Stomach (tissue), 9 donors: ENCODE measurements around the gene SIM2. TPM values are rescaled to one million over a fixed set of nuclear protein-coding genes. Genes with fewer than 3 reads are reported as not detected.
A peak's percentile ranks its signal among the peaks of the same experiment; 100 is the strongest.

Source experiments
- DNase-seq, 2 donors: peaks; one replicate each; pipeline versions ENCODE4 v3.0.0 to v3.0.0-alpha.2; 2013 to 2019
- H3K27ac ChIP-seq, 5 donors: fragments of 200-600 bp in 4 of 5; sonication (generic) in 4 of 5; one replicate each; pipeline ENCODE4 v1.5.1; 2013 to 2019; ENCODE audit warnings: mild to moderate bottlenecking in 1 of 5, moderate library complexity in 1 of 5
- H3K27me3 ChIP-seq, 3 donors: fragments of 200-600 bp; sonication (generic); one replicate each; pipeline ENCODE4 v1.5.1; 2017 to 2019; ENCODE audit warnings: mixed run types in 1 of 3
- H3K36me3 ChIP-seq, 4 donors: fragments of 200-600 bp; sonication (generic); 1 replicate in 3 of 4; 2 replicates in 1 of 4; pipeline ENCODE4 v1.5.1; 2016 to 2019
- H3K4me1 ChIP-seq, 4 donors: fragments of 200-600 bp; sonication (generic); one replicate each; pipeline ENCODE4 v1.5.1; 2016 to 2019
- H3K4me3 ChIP-seq, 4 donors: fragments of 200-600 bp; sonication (generic) in 3 of 4; one replicate each; pipeline ENCODE4 v1.5.1; 2016 to 2019; ENCODE audit warnings: mild to moderate bottlenecking in 1 of 4
- H3K9me3 ChIP-seq, 4 donors: fragments of 200-600 bp; sonication (generic); one replicate each; pipeline ENCODE4 v1.5.1; 2016 to 2019
- EP300 ChIP-seq: sonication (generic); formaldehyde crosslinking; IDR thresholded peaks from one replicate; pipeline ENCODE4 v1.6.1; 2017; ENCODE audit warnings: antibody characterized with exemption
- POLR2A ChIP-seq, 4 donors: fragments of 450-650 bp; IDR thresholded peaks; one replicate each; pipeline ENCODE4 v1.6.1; 2016; ENCODE audit warnings: antibody characterized with exemption in 4 of 4, control low read depth in 2 of 4, mild to moderate bottlenecking in 1 of 4, moderate library complexity in 1 of 4
- POLR2AphosphoS5 ChIP-seq, 3 donors: sonication (generic); formaldehyde crosslinking; IDR thresholded peaks; one replicate each; pipeline ENCODE4 v1.6.1; 2016; ENCODE audit warnings: antibody characterized with exemption in 3 of 3
- WGBS, 5 donors: extraction: QIAGEN DNeasy Blood & Tissue Kit in 3 of 5; methylation state at CpG; one replicate each; pipeline versions ENCODE4 v1.1.5 to v1.1.7; 2013 to 2018; 5-methylcytosine and 5-hydroxymethylcytosine counted together
- intact Hi-C: fragments of 100-400 bp; cut with DNase I; formaldehyde crosslinking; loops from one replicate; pipeline ENCODE4 v1.15.1; 2023; ENCODE audit warnings: low total_unique reads
- polyA plus RNA-seq, 3 donors: library from polyadenylated mRNA; stranded (reverse); fragments of 200-250 nt; gene quantifications; one replicate each; pipeline ENCODE4 v1.2.3, GENCODE V29; 2013
- total RNA-seq, 5 donors: library from RNA; depleted of rRNA; stranded (reverse); fragments of >200 nt; gene quantifications; one replicate each; pipeline versions ENCODE4 v1.1.0 to v1.2.3, GENCODE V29; 2014 to 2016
- TF ChIP-seq, protein P1 (sequence below), 7 experiments: fragments of 450-650 bp in 4 of 7; fragments of 200-600 bp in 3 of 7; sonication (generic) in 3 of 7; IDR thresholded peaks; one replicate each; pipeline ENCODE4 v1.5.1; 2016 to 2019; ENCODE audit warnings: antibody characterized with exemption in 7 of 7, control low read depth in 2 of 7, mild to moderate bottlenecking in 1 of 7
- donor health status: healthy with polysubstance abuse.
- donor health status: Bipolar disorder and iron deficiency.
- donor health status: healthy.

Gene SIM2
- total and polyA plus RNA-seq, 8 donors = 3.3 to 28.3 (median 14.0) TPM; not detected in 1

DNA sequence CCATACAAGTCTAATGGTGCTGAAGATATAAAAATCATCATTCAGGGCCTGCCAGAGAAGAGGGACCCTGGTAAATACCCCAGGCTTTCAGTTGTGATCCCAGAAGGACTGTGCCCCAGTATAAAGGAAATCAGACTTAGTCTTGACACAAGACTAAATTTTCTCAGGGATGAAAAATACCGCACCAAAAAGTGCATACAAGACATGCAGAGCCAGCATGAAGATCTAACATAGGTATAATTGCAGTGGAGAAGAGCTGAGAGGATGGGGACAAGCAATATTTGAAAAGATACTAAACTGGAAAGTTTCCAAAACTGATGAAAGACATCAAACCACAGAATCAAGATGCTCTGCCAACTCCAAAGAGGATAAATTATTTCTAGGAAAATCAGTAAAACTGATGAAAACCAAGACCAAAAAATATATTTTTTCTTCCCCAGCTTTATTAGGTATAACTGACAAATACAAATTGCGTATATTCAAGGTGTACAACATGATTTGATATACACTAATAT is 17.7 kb upstream of the SIM2 start:
- Histone ChIP-seq H3K9me3 (peaks cover 0 to 25% (median 19%) of the 10 kb centered on the region in 4 donors), H3K27ac (no peak overlapping the region), H3K36me3 (no peaks in the 10 kb centered on the region), H3K4me1 (peaks cover 0 to 7% (median 0%) of the 10 kb centered on the region in 4 donors), H3K4me3 (no peak overlapping the region), H3K27me3 (peaks cover 0 to 58% (median 0%) of the 10 kb centered on the region in 3 donors)
- TF ChIP-seq, protein P1, sequence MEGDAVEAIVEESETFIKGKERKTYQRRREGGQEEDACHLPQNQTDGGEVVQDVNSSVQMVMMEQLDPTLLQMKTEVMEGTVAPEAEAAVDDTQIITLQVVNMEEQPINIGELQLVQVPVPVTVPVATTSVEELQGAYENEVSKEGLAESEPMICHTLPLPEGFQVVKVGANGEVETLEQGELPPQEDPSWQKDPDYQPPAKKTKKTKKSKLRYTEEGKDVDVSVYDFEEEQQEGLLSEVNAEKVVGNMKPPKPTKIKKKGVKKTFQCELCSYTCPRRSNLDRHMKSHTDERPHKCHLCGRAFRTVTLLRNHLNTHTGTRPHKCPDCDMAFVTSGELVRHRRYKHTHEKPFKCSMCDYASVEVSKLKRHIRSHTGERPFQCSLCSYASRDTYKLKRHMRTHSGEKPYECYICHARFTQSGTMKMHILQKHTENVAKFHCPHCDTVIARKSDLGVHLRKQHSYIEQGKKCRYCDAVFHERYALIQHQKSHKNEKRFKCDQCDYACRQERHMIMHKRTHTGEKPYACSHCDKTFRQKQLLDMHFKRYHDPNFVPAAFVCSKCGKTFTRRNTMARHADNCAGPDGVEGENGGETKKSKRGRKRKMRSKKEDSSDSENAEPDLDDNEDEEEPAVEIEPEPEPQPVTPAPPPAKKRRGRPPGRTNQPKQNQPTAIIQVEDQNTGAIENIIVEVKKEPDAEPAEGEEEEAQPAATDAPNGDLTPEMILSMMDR (IDR thresholded peaks at IDR 0.05) = no peak
- no peak for TF ChIP-seq EP300
- TF ChIP-seq POLR2AphosphoS5 (IDR thresholded peaks at IDR 0.05) = no peak
- TF ChIP-seq POLR2A (IDR thresholded peaks at IDR 0.05) = no peak
- intact Hi-C loops = no loop called here
- 91 to 97% (median 92%) methylated on average over 2 of the region's 2 CpGs for WGBS, 5 donors
- no peak for DNase-seq

DNA sequence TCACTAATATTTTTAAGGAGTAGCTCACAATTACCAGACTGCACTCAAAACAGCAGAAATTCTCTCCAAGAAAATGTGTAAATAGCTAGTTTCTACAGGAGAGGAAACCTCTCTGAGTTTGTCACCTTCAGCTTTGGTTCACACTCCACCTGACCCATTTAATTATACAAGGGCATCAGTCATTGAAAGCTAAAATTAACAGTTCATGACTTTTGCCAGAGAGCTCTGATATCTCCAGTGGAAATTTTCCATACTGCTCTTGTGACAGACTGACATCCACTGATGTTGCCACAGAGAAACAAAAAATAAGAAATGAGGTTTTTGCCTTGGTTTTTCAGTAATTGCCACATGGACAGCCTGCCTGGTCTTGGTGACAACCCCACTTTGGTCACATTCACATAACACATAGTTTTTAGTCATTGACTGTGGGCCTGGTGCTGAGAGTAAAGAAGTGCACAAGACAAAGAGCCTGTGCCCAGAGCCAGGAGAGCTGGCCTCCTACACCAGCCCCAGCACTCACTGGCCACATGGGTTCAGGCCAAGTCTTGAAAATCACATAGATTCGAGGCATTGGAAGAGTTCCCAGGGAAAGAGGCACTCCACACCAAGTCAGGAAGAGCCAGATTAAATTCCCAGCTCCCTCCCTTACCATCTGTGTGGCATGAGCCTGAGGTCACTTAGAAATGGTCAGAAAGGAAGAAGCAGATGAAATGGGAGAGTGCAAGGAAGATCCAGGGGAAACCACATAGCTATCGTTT is 13.8 kb upstream of the SIM2 start:
- intact Hi-C loops = no loop called here
- Histone ChIP-seq H3K27me3 (peaks cover 0 to 70% (median 6%) of the 10 kb centered on the region in 3 donors), H3K27ac (peak overlapping the region in 3 of 5 donors; percentile 34 to 54 (median 48)), H3K4me1 (peaks cover 0 to 7% (median 0%) of the 10 kb centered on the region in 4 donors), H3K9me3 (peaks cover 0 to 22% (median 18%) of the 10 kb centered on the region in 4 donors), H3K4me3 (no peak overlapping the region), H3K36me3 (no peaks in the 10 kb centered on the region)
- 20 to 39% (median 35%) methylated on average over 2 of the region's 2 CpGs for WGBS, 5 donors
- DNase-seq = peak in 1 of 2 donors; percentile 62
- no peak for TF ChIP-seq POLR2AphosphoS5 (IDR thresholded peaks at IDR 0.05)
- TF ChIP-seq, protein P1 (IDR thresholded peaks at IDR 0.05) = no peak

DNA sequence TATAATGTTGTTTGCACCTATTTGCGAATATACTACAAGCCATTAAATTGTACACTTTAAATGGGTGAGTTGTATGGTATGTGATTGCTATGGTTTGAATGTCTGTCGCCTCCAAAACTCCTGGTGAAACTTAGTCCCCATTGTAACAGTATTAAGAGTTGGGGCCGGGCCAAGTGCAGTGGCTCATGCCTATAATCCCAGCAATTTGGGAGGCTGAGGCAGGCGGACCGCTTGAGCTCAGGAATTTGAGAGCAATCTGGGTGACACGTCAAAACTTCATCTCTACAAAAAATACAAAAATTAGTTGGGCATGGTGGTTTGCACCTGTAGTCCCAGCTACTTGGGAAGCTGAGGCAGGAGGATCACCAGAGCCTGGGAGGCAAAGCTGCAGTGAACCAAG is 12.0 kb upstream of the SIM2 start:
- no peak overlapping the region for H3K4me3 ChIP-seq
- peaks cover 3 to 80% (median 12%) of the 10 kb centered on the region in 3 donors for H3K27me3 ChIP-seq
- peaks cover 0 to 12% (median 8%) of the 10 kb centered on the region in 4 donors for H3K4me1 ChIP-seq
- intact Hi-C loops = no loop called here
- H3K36me3 ChIP-seq = no peaks in the 10 kb centered on the region
- peaks cover 0 to 4% (median 1%) of the 10 kb centered on the region in 4 donors for H3K9me3 ChIP-seq
- DNase-seq = no peak
- WGBS, 5 donors = 85 to 95% (median 88%) methylated on average over 6 of the region's 6 CpGs
- TF ChIP-seq, protein P1 (IDR thresholded peaks at IDR 0.05) = no peak
- TF ChIP-seq POLR2A (IDR thresholded peaks at IDR 0.05) (no peak), EP300 (no peak), POLR2AphosphoS5 (IDR thresholded peaks at IDR 0.05) (no peak)
- H3K27ac ChIP-seq = no peak overlapping the region

DNA sequence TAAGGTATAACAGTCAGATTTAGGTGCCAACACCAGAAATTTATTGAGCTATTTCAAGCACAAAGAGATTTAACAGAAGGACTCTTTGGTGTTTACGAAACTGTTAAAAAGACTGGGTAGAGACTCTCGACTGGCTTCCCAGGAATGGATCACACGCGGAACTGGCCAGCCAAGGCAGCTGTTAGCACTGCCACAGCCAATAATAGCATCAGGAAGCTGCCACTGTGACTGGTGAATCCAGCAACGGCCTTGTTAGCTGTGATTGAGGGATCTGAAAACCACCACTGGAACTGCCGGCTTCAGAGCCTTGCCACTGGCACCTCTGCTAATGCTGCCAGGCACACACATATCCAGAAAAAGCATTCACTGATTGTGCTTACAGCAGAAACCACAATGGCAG is 10.6 kb upstream of the SIM2 start:
- no peak overlapping the region for H3K27ac ChIP-seq
- no peak for DNase-seq
- no peak for TF ChIP-seq POLR2AphosphoS5 (IDR thresholded peaks at IDR 0.05)
- no peak for TF ChIP-seq EP300
- TF ChIP-seq, protein P1 (IDR thresholded peaks at IDR 0.05) = no peak
- TF ChIP-seq POLR2A (IDR thresholded peaks at IDR 0.05) = no peak
- no peaks in the 10 kb centered on the region for H3K36me3 ChIP-seq
- WGBS, 5 donors = 66 to 90% (median 79%) methylated on average over 6 of the region's 6 CpGs
- H3K4me1 ChIP-seq = peaks cover 3 to 20% (median 17%) of the 10 kb centered on the region in 4 donors
- H3K4me3 ChIP-seq = no peak overlapping the region
- H3K9me3 ChIP-seq = peaks cover 0 to 4% (median 0%) of the 10 kb centered on the region in 4 donors
- H3K27me3 ChIP-seq = peaks cover 16 to 84% (median 26%) of the 10 kb centered on the region in 3 donors
- intact Hi-C loops = no loop called here
